K562 (cell line): Measurements from ENCODE around the gene CACTIN. TPM values are rescaled to one million over a fixed set of nuclear protein-coding genes. Genes with fewer than 3 reads are reported as not detected.
A peak's percentile ranks its signal among the peaks of the same experiment; 100 is the strongest.

ENCODE experiments used
- BACH1 ChIP-seq: fragments of 200-800 bp; sonication (Bioruptor generic); IDR thresholded peaks from 2 replicates; pipeline ENCODE4 v1.6.1; 2016; ENCODE audit warnings: missing genetic modification characterization, missing compliant biosample characterization
- SMAD4 ChIP-seq: fragments of 250-450 bp; sonication (Bioruptor Pico); conservative IDR thresholded peaks from 2 replicates; pipeline ENCODE4 v1.8.0; 2021; ENCODE audit warnings: inconsistent platforms, mild to moderate bottlenecking, moderate library complexity
- TFAM ChIP-seq: fragments of 250-450 bp; sonication (Bioruptor Pico); conservative IDR thresholded peaks from 2 replicates; pipeline ENCODE4 v1.5.0; 2021; ENCODE audit warnings: mild to moderate bottlenecking, moderate library complexity
- ZBTB8A ChIP-seq: fragments of 450-650 bp; IDR thresholded peaks from 2 replicates; pipeline ENCODE4 v1.6.1; 2018; ENCODE audit warnings: mild to moderate bottlenecking, moderate library complexity; ENCODE audit not compliant: partially characterized antibody
- polyA plus RNA-seq, 8 experiments: library from polyadenylated mRNA; depleted of rRNA in 4 of 8; stranded (reverse) in 5 of 8; unstranded in 3 of 8; fragments of >200 nt; fragmentation: Nextera tagmentation in 2 of 8; fragmentation: Illumina TruSeq in 1 of 8; extraction: Ambion mirVana in 2 of 8; extraction: Trizol in 1 of 8; gene quantifications; 2 replicates each; pipeline versions ENCODE4 v1.2.1 to v1.2.3, GENCODE V29; 2011 to 2014; ENCODE audit warnings: inconsistent platforms in 1 of 8, missing spikeins in 1 of 8
- total RNA-seq, 7 experiments: library from RNA; depleted of rRNA in 6 of 7; stranded (reverse); fragments of >200 nt in 6 of 7; fragmentation: Illumina TruSeq in 2 of 7; extraction: Trizol in 2 of 7; gene quantifications; 2 replicates each; pipeline versions ENCODE4 v1.2.1 to v1.2.3, GENCODE V29; 2011 to 2021; ENCODE audit warnings: low replicate concordance in 1 of 7
- TF ChIP-seq, protein P1 (sequence below): fragments of 200-800 bp; sonication (Bioruptor generic); IDR thresholded peaks from 2 replicates; pipeline ENCODE4 v1.6.1; 2016; ENCODE audit warnings: missing genetic modification characterization, missing compliant biosample characterization
- TF ChIP-seq, protein P2 (sequence below): fragments of 450-650 bp; formaldehyde crosslinking; conservative IDR thresholded peaks from 2 replicates; pipeline ENCODE4 v1.4.0; 2022; ENCODE audit warnings: mild to moderate bottlenecking, missing genetic modification characterization
- TF ChIP-seq, protein P3 (sequence below), 2 experiments: fragments of 450-650 bp; IDR thresholded peaks; 2 replicates each; pipeline ENCODE4 v1.6.1; 2016

Gene CACTIN
- total and polyA plus RNA-seq, 9 of the 15 experiments (the other 6 are each of a cell fraction or from before 2014, with no cell fraction given), result 0.15 to 49.2 (median 15.0) TPM

DNA sequence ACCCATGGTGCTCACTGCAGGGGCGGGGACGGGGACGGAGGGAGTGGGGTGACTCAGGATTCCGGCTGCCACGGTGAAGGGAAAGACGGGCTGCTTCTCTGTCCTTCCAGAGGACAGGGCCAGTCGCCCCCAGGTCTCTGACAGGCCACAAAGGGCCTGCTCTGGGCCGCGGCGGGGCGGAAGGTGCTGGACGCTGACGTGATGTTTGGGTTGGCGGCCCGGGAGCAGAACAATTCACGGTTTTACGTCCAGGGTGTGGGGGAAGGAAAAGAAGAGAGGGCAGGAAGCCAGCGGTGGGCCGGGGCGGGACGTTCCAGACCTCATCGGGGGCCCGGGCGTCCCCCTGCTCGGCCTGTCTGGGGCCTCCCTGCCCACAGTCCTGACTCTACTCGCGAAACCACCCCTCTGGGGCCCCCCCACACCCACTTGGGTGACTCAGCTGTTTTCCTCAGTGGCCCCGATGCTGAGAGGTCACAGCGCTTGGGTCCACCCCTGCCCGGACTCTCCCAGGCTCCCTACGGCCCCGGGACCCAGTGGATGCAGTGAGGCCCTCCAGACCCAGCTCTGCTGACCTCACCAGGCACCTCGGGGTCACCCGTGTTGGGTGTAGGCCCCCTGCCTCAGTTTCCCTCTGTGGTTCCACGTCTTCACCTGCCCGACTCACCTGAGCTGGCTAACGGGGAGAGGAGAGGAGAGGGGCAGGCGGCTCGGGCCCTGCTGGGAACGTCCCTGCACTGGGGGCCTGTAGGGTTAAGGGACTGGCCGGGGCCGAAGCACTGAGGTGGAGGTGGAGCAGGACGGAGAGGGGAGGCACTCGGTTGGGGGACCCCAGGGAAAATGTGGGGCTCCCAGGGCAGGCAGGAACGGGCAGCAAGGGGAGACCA, 44.4 kb upstream of the CACTIN start (continued):
- TF ChIP-seq TFAM (CRISPR knock-in tag) (no peak), SMAD4 (CRISPR knock-in tag) (peak; percentile 76), ZBTB8A (no peak), BACH1 (tag) (peak; percentile 86)
- TF ChIP-seq, protein P1, sequence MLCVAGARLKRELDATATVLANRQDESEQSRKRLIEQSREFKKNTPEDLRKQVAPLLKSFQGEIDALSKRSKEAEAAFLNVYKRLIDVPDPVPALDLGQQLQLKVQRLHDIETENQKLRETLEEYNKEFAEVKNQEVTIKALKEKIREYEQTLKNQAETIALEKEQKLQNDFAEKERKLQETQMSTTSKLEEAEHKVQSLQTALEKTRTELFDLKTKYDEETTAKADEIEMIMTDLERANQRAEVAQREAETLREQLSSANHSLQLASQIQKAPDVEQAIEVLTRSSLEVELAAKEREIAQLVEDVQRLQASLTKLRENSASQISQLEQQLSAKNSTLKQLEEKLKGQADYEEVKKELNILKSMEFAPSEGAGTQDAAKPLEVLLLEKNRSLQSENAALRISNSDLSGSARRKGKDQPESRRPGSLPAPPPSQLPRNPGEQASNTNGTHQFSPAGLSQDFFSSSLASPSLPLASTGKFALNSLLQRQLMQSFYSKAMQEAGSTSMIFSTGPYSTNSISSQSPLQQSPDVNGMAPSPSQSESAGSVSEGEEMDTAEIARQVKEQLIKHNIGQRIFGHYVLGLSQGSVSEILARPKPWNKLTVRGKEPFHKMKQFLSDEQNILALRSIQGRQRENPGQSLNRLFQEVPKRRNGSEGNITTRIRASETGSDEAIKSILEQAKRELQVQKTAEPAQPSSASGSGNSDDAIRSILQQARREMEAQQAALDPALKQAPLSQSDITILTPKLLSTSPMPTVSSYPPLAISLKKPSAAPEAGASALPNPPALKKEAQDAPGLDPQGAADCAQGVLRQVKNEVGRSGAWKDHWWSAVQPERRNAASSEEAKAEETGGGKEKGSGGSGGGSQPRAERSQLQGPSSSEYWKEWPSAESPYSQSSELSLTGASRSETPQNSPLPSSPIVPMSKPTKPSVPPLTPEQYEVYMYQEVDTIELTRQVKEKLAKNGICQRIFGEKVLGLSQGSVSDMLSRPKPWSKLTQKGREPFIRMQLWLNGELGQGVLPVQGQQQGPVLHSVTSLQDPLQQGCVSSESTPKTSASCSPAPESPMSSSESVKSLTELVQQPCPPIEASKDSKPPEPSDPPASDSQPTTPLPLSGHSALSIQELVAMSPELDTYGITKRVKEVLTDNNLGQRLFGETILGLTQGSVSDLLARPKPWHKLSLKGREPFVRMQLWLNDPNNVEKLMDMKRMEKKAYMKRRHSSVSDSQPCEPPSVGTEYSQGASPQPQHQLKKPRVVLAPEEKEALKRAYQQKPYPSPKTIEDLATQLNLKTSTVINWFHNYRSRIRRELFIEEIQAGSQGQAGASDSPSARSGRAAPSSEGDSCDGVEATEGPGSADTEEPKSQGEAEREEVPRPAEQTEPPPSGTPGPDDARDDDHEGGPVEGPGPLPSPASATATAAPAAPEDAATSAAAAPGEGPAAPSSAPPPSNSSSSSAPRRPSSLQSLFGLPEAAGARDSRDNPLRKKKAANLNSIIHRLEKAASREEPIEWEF (CRISPR knock-in tag), result peak; percentile 76
- TF ChIP-seq, protein P2, sequence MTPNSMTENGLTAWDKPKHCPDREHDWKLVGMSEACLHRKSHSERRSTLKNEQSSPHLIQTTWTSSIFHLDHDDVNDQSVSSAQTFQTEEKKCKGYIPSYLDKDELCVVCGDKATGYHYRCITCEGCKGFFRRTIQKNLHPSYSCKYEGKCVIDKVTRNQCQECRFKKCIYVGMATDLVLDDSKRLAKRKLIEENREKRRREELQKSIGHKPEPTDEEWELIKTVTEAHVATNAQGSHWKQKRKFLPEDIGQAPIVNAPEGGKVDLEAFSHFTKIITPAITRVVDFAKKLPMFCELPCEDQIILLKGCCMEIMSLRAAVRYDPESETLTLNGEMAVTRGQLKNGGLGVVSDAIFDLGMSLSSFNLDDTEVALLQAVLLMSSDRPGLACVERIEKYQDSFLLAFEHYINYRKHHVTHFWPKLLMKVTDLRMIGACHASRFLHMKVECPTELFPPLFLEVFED, result 0 out of 2 replicates have a peak, but pooled peaks have one; percentile 25
- TF ChIP-seq, protein P3, sequence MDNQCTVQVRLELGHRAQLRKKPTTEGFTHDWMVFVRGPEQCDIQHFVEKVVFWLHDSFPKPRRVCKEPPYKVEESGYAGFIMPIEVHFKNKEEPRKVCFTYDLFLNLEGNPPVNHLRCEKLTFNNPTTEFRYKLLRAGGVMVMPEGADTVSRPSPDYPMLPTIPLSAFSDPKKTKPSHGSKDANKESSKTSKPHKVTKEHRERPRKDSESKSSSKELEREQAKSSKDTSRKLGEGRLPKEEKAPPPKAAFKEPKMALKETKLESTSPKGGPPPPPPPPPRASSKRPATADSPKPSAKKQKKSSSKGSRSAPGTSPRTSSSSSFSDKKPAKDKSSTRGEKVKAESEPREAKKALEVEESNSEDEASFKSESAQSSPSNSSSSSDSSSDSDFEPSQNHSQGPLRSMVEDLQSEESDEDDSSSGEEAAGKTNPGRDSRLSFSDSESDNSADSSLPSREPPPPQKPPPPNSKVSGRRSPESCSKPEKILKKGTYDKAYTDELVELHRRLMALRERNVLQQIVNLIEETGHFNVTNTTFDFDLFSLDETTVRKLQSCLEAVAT (IDR thresholded peaks at IDR 0.05), result peak in 1 of 2 experiments; percentile 19; a peak in 1 of 4 replicates
